Liver (tissue), 9 donors: ENCODE results near the gene WDR62. TPM values are rescaled to one million over a fixed set of nuclear protein-coding genes. Genes with fewer than 3 reads are reported as not detected.

ENCODE experiments used
- DNase-seq: peaks from one replicate; pipeline ENCODE4 v3.0.0-alpha.2; 2017; ENCODE audit warnings: low spot score
- H3K27ac ChIP-seq, 2 donors: one replicate each; pipeline ENCODE4 v1.7.0; 2013; ENCODE audit warnings: inconsistent platforms in 2 of 2, low read length in 2 of 2, control low read depth in 1 of 2, low read depth in 1 of 2, mild to moderate bottlenecking in 1 of 2
- H3K27me3 ChIP-seq, 4 donors: one replicate each; pipeline versions ENCODE4 v1.6.1 to v1.7.0; 2013; ENCODE audit warnings: low read length in 3 of 4, inconsistent platforms in 1 of 4, mild to moderate bottlenecking in 1 of 4, moderate library complexity in 1 of 4; ENCODE audit not compliant: control insufficient read depth in 4 of 4, insufficient read depth in 4 of 4
- H3K36me3 ChIP-seq, 4 donors: one replicate each; pipeline versions ENCODE4 v1.6.1 to v1.7.0; 2013; ENCODE audit warnings: low read length in 3 of 4, mild to moderate bottlenecking in 3 of 4, low read depth in 1 of 4, moderate library complexity in 1 of 4; ENCODE audit not compliant: control insufficient read depth in 4 of 4, insufficient read depth in 3 of 4
- H3K4me1 ChIP-seq, 4 donors: one replicate each; pipeline versions ENCODE4 v1.6.1 to v1.7.0; 2013; ENCODE audit warnings: low read length in 3 of 4, mild to moderate bottlenecking in 3 of 4, moderate library complexity in 1 of 4; ENCODE audit not compliant: control insufficient read depth in 4 of 4, insufficient read depth in 4 of 4
- H3K4me3 ChIP-seq, 3 donors: one replicate each; pipeline versions ENCODE4 v1.6.1 to v1.7.0; 2013; ENCODE audit warnings: low read length in 3 of 3, control low read depth in 1 of 3, low read depth in 1 of 3, mild to moderate bottlenecking in 1 of 3
- H3K9ac ChIP-seq, 2 donors: one replicate each; pipeline ENCODE4 v1.7.0; 2013; ENCODE audit warnings: low read length in 2 of 2, mild to moderate bottlenecking in 2 of 2, moderate library complexity in 2 of 2, control low read depth in 1 of 2, low read depth in 1 of 2
- H3K9me3 ChIP-seq, 4 donors: one replicate each; pipeline versions ENCODE4 v1.6.1 to v1.7.0; 2013; ENCODE audit warnings: low read length in 3 of 4; ENCODE audit not compliant: control insufficient read depth in 4 of 4
- CTCF ChIP-seq: fragments of 150-350 bp; IDR thresholded peaks from 2 replicates; pipeline ENCODE4 v1.5.1; 2017; ENCODE audit warnings: improper control_type of control experiment, low read depth, low read length; ENCODE audit not compliant: missing input control
- EGR1 ChIP-seq, 2 donors: IDR thresholded peaks; 2 replicates each; pipeline ENCODE4 v1.6.1; 2016 to 2018; ENCODE audit warnings: antibody characterized with exemption in 2 of 2, low read depth in 2 of 2
- FOXA1 ChIP-seq: IDR thresholded peaks from 2 replicates; pipeline ENCODE4 v1.6.1; 2016; ENCODE audit warnings: antibody characterized with exemption
- FOXA2 ChIP-seq: IDR thresholded peaks from 2 replicates; pipeline ENCODE4 v1.6.1; 2016; ENCODE audit warnings: antibody characterized with exemption
- GABPA ChIP-seq, 2 donors: IDR thresholded peaks in 1 of 2; conservative IDR thresholded peaks in 1 of 2; 2 replicates each; pipeline ENCODE4 v1.6.1; 2016; ENCODE audit warnings: antibody characterized with exemption in 2 of 2, mild to moderate bottlenecking in 1 of 2, moderate library complexity in 1 of 2
- HNF4A ChIP-seq, 2 donors: conservative IDR thresholded peaks; 2 replicates each; pipeline ENCODE4 v1.6.1; 2016; ENCODE audit warnings: antibody characterized with exemption in 2 of 2, mild to moderate bottlenecking in 2 of 2
- HNF4G ChIP-seq: IDR thresholded peaks from 2 replicates; pipeline ENCODE4 v1.6.1; 2016; ENCODE audit warnings: antibody characterized with exemption
- JUND ChIP-seq, 2 donors: IDR thresholded peaks; 2 replicates each; pipeline ENCODE4 v1.6.1; 2016; ENCODE audit warnings: antibody characterized with exemption in 2 of 2
- MAX ChIP-seq: IDR thresholded peaks from 2 replicates; pipeline ENCODE4 v1.6.1; 2016; ENCODE audit warnings: antibody characterized with exemption
- NR2F2 ChIP-seq: IDR thresholded peaks from 2 replicates; pipeline ENCODE4 v1.6.1; 2016; ENCODE audit warnings: antibody characterized with exemption
- RAD21 ChIP-seq, 2 donors: IDR thresholded peaks; 2 replicates each; pipeline ENCODE4 v1.6.1; 2016; ENCODE audit warnings: antibody characterized with exemption in 2 of 2, mild to moderate bottlenecking in 2 of 2
- RXRA ChIP-seq, 2 donors: IDR thresholded peaks; 2 replicates each; pipeline ENCODE4 v1.6.1; 2017 to 2018; ENCODE audit warnings: antibody characterized with exemption in 2 of 2, mild to moderate bottlenecking in 1 of 2
- SP1 ChIP-seq: IDR thresholded peaks from 2 replicates; pipeline ENCODE4 v1.6.1; 2018; ENCODE audit warnings: antibody characterized with exemption, mild to moderate bottlenecking
- TAF1 ChIP-seq: conservative IDR thresholded peaks from 2 replicates; pipeline ENCODE4 v1.6.1; 2016; ENCODE audit warnings: antibody characterized with exemption, mild to moderate bottlenecking
- YY1 ChIP-seq: IDR thresholded peaks from 2 replicates; pipeline ENCODE4 v1.6.1; 2016; ENCODE audit warnings: antibody characterized with exemption, mild to moderate bottlenecking
- ZBTB33 ChIP-seq: IDR thresholded peaks from 2 replicates; pipeline ENCODE4 v1.6.1; 2016; ENCODE audit warnings: antibody characterized with exemption
- WGBS: extraction: QIAGEN DNeasy Blood & Tissue Kit; methylation state at CpG from one replicate; pipeline ENCODE4 v1.1.7; 2013; 5-methylcytosine and 5-hydroxymethylcytosine counted together
- polyA plus RNA-seq, 2 donors: library from polyadenylated mRNA; stranded (reverse) in 1 of 2; unstranded in 1 of 2; fragments of 200-250 nt in 1 of 2; fragments of >200 nt in 1 of 2; fragmentation: Nextera tagmentation in 1 of 2; extraction: Ambion mirVana in 1 of 2; gene quantifications; one replicate each; pipeline versions ENCODE4 v1.2.1 to v1.2.3, GENCODE V29; 2013 to 2015
- total RNA-seq, 2 donors: library from RNA; depleted of rRNA; stranded (reverse); fragments of >200 nt; gene quantifications; one replicate each; pipeline ENCODE4 v1.2.3, GENCODE V29; 2014
- TF ChIP-seq, protein P1 (sequence below): IDR thresholded peaks from 2 replicates; pipeline ENCODE4 v1.6.1; 2016; ENCODE audit warnings: antibody characterized with exemption
- TF ChIP-seq, protein P2 (sequence below): IDR thresholded peaks from 2 replicates; pipeline ENCODE4 v1.6.1; 2016; ENCODE audit warnings: antibody characterized with exemption, mild to moderate bottlenecking
- donor health status: healthy.
- donor health status: healthy.
- donor health status: healthy.
- donor health status: healthy.
- donor health status: healthy.

WDR62 gene
- total and polyA plus RNA-seq, 4 donors, result 0.26 to 6.6 (median 0.71) TPM

DNA sequence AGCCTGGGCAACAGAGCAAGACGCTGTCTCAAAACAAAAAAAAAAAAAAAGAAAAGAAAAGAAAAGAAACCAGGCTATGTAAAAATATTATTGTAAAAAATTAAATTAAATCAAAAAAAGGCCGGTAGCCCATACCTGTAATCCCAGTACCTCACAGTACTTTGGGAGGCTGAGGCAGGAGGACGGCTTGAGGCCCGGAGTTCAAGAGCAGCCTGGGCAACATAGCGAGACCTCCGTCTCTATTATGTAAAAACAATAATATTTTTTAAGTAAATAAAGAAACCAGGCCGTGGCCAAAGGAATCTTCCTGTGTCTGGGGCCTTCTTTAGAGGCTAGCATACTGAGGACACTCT, 84.4 kb downstream of the WDR62 start:
- Histone ChIP-seq H3K27ac (peak overlapping the region; percentile 98 to 99), H3K27me3 (no peaks in the 10 kb centered on the region), H3K4me1 (peaks cover 4 to 14% (median 8%) of the 10 kb centered on the region in 4 donors), H3K9ac (peak overlapping the region; percentile 67 to 86), H3K9me3 (no peaks in the 10 kb centered on the region), H3K36me3 (peaks cover 4 to 11% (median 8%) of the 10 kb centered on the region in 4 donors), H3K4me3 (peak overlapping the region; percentile 92 to 98 (median 93))
- no peak for TF ChIP-seq SP1
- no peak for TF ChIP-seq GABPA (IDR thresholded peaks at IDR 0.05 in 1 of 2, conservative IDR thresholded peaks at IDR 0.05 in 1 of 2)
- no peak for TF ChIP-seq RXRA (IDR thresholded peaks at IDR 0.05)
- no peak for TF ChIP-seq NR2F2
- no peak for TF ChIP-seq TAF1
- TF ChIP-seq FOXA1, result no peak
- no peak for TF ChIP-seq HNF4A (conservative IDR thresholded peaks at IDR 0.05)
- TF ChIP-seq EGR1 (IDR thresholded peaks at IDR 0.05; ENCODE audit: low read depth in 2 of 2), result no peak
- no peak for DNase-seq
- WGBS, result 66% methylated on average over 7 of the region's 7 CpGs

- Histone ChIP-seq H3K9ac (peak within 1 kb of the TSS; percentile 98 to 100), H3K36me3 (peaks cover 6 to 16% (median 9%) of the 10 kb centered on the region in 4 donors), H3K27ac (peak within 1 kb of the TSS; percentile 98 to 99), H3K27me3 (no peaks in the 10 kb centered on the region), H3K4me3 (peak within 1 kb of the TSS; percentile 92 to 98 (median 93)), H3K4me1 (peaks cover 4 to 14% (median 8%) of the 10 kb centered on the region in 4 donors), H3K9me3 (no peaks in the 10 kb centered on the region)
- WGBS, result under 1% methylated on average over 75 of the region's 75 CpGs
- peak; percentile 97 for DNase-seq
- no peak for TF ChIP-seq HNF4G
- TF ChIP-seq TAF1, result peak; percentile 49
- no peak for TF ChIP-seq FOXA1
- peak; percentile 71 to 93 for TF ChIP-seq JUND (IDR thresholded peaks at IDR 0.05)
- peak; percentile 52 for TF ChIP-seq YY1
- no peak for TF ChIP-seq EGR1 (IDR thresholded peaks at IDR 0.05; ENCODE audit: low read depth in 2 of 2)
- TF ChIP-seq CTCF, result peak; percentile 17
- peak in 1 of 2 donors; percentile 8 for TF ChIP-seq RAD21 (IDR thresholded peaks at IDR 0.05)
- TF ChIP-seq SP1, result peak; percentile 58
- TF ChIP-seq, protein P1, sequence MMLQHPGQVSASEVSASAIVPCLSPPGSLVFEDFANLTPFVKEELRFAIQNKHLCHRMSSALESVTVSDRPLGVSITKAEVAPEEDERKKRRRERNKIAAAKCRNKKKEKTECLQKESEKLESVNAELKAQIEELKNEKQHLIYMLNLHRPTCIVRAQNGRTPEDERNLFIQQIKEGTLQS, result peak; percentile 45
- peak in 1 of 2 donors; percentile 43 for TF ChIP-seq GABPA (IDR thresholded peaks at IDR 0.05 in 1 of 2, conservative IDR thresholded peaks at IDR 0.05 in 1 of 2)
- no peak for TF ChIP-seq FOXA2
- no peak for TF ChIP-seq NR2F2
- TF ChIP-seq RXRA (IDR thresholded peaks at IDR 0.05), result peak in 1 of 2 donors; percentile 29
- TF ChIP-seq ZBTB33, result no peak
- TF ChIP-seq, protein P2, sequence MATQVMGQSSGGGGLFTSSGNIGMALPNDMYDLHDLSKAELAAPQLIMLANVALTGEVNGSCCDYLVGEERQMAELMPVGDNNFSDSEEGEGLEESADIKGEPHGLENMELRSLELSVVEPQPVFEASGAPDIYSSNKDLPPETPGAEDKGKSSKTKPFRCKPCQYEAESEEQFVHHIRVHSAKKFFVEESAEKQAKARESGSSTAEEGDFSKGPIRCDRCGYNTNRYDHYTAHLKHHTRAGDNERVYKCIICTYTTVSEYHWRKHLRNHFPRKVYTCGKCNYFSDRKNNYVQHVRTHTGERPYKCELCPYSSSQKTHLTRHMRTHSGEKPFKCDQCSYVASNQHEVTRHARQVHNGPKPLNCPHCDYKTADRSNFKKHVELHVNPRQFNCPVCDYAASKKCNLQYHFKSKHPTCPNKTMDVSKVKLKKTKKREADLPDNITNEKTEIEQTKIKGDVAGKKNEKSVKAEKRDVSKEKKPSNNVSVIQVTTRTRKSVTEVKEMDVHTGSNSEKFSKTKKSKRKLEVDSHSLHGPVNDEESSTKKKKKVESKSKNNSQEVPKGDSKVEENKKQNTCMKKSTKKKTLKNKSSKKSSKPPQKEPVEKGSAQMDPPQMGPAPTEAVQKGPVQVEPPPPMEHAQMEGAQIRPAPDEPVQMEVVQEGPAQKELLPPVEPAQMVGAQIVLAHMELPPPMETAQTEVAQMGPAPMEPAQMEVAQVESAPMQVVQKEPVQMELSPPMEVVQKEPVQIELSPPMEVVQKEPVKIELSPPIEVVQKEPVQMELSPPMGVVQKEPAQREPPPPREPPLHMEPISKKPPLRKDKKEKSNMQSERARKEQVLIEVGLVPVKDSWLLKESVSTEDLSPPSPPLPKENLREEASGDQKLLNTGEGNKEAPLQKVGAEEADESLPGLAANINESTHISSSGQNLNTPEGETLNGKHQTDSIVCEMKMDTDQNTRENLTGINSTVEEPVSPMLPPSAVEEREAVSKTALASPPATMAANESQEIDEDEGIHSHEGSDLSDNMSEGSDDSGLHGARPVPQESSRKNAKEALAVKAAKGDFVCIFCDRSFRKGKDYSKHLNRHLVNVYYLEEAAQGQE, result peak; percentile 59
- TF ChIP-seq HNF4A (conservative IDR thresholded peaks at IDR 0.05), result peak in 1 of 2 donors; percentile 2
- TF ChIP-seq MAX, result no peak
These were observed 85.0 kb downstream of the WDR62 start, which contains the start of gene CAPNS1 for GRCh38 chr19:36139473-36140303. TSS of gene CAPNS1 (plus strand) at chr19:36140066. CDS start at chr19:36141012, 946 bp downstream.
